Activated CD8-positive, alpha-beta memory T cell treated with anti-CD3 and anti-CD28 coated beads, Interleukin-2, amount 50 U/mL, for 4 hours (primary cell): ENCODE data around the gene DDRGK1.
"Not testable (repeated sequence)": the region's sequence is repeated elsewhere in the genome, so short reads cannot be mapped to it uniquely, and the experiment has no call there.

ENCODE experiments used
- DNase-seq: peaks from one replicate; pipeline ENCODE4 v3.0.0-alpha.2; 2020

Gene DDRGK1

DNA sequence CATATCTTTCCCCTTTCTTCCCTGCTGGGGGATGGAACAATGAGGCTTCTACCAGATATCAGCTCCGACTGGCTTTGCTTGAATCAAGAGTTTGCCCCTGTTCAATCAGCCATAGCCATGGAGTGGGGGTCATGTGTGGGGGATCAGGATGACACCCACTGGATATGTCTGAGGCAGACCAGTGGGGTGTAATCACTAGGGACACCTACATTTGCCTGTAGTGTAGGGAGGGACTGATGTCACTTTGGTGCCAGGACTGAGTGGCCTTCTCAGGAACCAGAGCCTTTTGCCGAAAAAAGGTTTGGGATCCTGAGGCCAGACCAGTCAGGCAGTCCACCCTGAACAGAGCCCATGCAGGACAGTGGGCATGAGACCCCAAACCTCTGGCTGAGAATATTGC lies 5.9 kb upstream of the DDRGK1 start:
- no peak for DNase-seq

DNA sequence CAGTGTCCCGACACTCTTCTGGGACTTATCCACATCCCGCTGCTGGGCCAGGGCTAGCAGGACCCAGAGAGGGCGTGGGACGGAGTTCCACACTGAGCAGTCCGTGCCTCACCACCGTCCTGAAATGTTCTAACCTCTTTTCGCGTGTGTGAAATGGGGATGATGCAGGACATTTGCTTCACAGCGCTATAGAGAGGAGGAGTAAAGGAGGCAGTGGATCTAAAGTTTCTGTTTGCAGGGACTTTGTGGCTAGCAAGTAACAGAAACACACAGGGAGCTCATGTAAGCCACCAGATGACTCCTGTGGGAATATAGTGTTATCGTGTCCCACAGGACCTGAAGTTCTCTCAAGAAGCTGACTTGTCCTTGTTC lies 5.5 kb upstream of the DDRGK1 start:
- no peak for DNase-seq

DNA sequence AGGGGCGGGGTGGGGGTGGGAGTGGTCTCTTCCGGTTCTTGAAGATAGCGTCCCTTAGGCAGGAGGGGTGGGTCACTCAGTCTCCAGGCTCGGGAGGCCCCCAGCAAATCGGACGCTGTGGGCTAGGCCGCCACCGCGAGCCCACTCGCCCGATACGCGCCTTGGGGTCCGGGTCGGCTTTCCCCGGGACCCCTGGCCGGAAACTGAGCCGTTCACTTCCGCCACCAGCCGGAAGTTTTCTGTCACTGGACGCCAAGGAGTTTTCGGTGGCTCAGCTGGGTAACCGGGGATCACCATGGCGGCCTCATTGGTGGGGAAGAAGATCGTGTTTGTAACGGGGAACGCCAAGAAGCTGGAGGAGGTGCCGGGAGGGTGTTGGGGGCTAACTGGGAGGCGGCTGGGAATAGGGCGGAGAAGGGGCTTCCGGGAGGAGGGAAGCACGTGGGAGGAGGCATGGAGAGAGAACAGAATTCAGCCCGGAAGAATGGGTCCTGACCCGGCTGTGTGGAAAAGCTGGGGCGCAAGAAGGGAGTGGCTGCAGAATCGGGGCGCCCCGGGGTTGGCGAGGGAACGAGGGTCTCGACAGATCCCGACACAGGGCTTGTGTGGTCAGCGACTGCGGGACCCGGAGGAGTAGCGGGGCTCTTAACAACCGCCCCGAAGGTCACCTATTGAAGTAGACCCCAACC lies 4.9 kb upstream of the DDRGK1 start, which contains the start of gene ITPA:
Gene ITPA (plus strand): TSS at position 242 of the 689 bp plus-strand sequence. CDS start 54 bp downstream, at position 296.
- peak; percentile 60 for DNase-seq

DNA sequence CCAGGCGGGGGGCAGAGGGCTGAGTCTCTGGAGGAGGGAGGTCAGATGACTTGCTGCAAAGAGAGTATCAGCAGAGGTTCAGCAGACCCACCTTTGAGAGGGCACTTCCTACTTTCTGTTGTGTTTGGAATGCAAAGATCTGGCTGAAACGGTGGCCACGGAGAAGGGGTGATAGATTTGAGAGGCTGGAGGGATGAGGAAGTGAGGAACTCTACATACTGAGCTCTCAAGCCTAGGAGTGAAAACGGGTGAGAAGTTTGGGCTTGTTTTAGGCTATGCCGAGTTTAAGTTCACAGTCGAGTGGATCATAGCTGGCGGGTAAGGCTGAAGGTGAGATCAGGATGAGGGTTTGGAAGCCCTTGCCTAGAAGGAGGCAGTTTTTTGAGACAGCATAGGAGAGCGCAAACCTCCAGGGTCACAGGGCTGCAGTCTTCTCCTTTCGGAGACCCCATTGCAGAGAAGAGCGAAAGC lies 4.3 kb upstream of the DDRGK1 start:
- DNase-seq = no peak

DNA sequence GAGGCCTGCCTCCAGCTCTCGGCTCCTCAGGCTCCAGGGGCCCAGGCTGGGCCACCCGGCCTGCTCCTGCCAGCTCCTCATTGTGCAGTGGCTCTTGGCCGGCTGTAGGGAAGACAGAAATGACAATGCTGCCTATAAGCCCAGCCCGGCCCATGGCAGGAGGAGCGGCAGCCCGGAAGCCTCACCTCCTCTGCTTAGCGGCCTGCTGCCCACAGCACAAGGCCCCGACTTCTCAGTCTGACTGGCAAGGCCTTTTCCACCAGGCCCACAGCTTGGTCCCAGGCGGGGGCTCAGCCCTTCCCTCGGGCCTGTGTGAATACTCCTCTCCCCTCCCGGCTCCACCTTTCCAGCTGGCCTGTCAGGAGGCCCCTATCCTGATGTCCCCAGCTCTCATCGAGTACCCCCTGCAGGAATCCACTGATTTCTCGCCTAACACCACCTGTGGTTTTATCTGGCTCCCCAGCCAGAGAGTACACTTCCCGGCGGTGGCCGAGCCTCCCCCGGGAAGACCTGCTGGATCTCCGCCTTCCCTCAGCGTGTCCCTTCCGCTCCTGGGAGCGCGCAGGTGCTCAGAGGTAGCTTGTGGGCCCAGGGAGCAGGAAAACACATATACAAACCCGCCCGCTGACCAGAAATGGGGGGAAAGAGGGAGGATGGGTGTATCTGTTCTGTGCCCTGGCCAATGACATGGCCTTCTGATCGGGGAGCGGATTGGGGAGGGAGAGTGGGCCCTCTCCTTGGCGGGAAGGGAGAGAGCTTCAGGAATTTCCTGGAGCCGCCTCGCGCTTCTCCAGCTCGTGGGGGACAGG lies 963 bp downstream of the DDRGK1 start:
- no peak for DNase-seq

DNA sequence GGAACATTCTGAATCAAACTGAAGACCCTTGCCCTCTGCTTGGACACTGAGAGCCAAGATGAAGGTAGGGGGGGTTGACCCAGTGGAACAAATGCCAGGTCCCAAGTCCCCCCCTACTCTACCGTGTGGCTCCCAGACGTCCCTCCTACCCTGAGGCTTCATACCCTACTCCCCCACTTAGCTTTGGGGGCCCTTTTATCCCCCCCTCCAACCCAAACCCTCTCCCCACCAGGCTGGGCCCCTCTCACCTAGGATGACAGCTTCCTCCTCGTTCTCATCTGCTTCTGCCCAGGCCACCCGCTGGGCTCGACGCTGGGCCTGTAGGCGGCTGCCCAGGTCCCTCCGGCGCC lies 1.5 kb downstream of the DDRGK1 start:
- DNase-seq = no peak

DNA sequence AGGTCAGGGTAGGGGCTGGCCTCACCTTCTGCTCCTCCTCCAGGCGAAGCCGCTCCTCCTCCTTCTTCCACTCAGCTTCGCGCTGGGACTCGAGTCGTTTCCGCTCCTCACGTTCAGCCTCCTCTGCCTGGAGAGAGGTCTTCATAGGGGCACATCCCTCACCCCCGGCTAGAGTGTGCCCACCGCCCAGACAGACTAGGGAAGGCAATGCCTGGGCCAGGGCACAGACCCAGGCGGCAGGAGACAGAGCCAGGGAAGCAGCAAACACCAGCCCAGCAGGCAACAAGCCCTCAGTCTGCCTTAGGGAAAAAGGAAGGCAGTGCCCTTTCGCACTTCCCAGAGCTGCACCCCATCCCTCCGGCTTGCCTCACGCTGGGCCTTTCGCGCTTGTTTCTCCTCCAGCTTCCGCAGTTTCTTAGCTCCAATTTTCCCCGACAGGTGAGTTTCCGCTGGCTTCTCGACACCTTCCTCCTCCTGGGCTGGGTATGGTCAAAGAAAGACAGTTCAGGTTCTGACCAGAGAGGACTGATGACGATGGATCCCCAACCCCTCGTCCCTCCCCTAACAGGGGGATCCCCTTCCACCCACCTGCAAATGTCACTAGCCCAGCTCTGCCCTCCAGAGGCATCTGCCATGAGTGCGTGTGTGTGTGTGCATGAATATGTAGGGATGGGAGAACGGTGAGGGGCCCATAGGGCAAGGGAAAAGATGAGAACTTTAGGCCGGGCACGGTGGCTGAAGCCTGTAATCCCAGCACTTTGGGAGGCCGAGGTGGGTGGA lies 4.3 kb downstream of the DDRGK1 start:
- no peak for DNase-seq

DNA sequence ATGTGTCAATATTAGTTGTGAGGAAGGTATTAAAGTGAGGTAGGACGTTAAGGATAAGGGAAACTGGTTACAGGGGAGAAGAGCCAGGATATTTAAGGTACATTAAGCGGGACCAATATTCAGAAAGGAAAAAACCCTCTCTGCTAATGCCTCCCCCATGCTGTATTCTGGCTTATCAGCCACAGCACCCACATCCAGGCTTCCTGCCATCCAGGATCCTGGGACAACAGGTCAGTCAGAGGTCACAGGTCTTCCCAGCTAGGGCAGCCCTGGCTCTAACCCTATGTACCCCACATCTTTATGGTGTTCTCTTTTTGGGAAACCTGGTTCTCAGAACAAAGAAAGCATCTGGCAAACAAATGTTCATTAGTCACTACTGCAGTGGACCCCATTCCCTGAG lies 5.3 kb downstream of the DDRGK1 start:
- no peak for DNase-seq

DNA sequence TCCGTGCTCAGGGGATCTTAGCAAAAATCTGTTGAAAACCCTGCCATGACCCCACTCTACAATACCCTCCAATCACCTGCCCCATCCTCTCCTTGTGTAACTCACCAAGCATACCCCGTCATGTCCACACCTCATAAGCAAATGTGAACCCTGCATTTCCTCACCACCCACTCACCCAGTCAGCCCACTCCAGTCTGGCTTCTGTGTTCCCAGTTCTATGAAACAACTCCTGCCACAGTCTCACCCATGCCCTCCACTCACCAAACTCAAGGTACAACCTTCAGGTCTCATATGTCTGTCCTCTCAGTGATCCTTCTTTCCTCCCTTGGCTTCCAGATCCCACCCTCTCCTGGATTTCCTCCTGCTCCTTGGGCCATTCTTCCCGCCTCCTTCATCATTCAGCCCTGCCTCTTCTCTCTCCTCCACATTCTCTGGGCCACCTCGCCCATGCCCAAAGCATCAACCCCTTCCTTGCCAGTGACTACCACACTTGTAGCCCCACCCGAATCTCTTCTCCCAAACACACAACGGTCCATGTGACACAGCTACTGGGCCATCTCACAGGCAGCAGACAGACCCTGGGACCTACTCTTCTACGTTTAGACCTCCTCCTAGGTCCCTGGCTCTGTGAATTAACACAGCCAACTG lies 8.8 kb downstream of the DDRGK1 start:
- no peak for DNase-seq

DNA sequence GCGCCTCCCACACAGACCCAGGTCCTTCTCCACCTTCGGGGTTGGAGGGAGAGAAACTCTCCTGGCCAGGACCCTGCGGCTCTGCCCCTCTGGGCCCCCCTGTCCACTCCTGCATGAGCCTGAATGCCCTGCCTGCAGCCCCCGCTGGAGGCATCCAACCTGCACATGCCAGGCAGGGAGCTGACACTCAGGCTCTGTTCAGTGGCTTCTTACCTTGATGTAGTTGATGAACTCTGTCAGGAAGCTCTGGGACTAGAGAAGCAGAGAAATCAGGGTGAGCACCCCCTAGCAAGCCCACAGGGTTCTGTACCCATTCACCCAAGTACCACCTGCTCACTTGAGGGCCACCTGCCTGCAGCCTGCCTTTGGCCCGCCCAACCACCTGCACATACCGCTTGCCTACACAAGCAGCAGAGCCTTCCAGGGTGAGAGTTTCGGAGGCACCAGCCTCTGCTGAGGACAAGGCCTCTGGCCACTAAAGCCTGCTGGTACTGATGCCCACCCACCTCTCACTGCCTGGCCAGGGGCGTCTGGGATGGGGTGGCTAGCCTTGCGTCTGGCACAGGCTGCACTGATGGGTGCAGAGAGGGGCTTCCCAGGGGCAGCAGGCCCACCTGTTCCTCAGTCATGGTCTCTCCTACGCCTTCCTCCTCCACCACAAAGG lies 9.7 kb downstream of the DDRGK1 start:
- no peak for DNase-seq

DNA sequence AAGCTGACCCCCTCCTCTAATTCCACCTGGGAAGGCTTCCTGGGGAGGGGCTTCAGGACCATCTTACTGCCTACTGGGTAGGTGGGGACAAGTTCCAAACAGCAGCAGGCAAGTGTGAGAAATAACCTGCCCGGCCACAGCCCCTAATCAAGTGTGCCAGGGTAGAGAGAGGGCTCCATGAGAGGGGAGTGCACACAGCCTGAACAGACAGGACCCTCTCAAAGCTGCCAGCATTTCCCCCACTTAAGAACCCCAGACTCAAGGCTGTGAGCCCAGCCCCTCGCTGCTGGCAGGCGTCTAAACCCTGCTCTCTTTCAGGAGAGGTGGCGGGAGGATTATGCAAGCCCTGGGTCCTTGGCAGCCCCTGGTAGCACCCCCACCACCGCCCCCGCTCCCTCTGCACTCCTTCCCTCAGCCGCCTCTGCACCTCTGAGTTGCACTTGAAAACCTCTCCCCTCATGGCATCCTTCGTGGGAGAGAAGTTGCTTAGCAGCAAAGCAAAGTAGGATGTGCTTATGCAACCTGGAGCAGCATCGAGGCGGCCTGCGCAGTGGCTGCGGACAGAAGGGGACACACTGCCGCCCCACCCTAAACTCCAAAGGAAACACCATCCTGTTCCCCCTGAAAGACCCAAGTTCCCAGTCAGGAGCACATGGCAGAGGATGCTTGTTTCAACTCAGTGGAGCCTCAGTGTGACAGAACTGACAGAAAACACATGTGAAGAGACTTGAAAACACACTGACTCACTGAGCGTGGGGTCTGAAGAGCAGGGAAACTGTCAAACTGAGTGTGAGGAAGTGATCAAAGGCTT lies 10.5 kb downstream of the DDRGK1 start:
- no peak for DNase-seq

DNA sequence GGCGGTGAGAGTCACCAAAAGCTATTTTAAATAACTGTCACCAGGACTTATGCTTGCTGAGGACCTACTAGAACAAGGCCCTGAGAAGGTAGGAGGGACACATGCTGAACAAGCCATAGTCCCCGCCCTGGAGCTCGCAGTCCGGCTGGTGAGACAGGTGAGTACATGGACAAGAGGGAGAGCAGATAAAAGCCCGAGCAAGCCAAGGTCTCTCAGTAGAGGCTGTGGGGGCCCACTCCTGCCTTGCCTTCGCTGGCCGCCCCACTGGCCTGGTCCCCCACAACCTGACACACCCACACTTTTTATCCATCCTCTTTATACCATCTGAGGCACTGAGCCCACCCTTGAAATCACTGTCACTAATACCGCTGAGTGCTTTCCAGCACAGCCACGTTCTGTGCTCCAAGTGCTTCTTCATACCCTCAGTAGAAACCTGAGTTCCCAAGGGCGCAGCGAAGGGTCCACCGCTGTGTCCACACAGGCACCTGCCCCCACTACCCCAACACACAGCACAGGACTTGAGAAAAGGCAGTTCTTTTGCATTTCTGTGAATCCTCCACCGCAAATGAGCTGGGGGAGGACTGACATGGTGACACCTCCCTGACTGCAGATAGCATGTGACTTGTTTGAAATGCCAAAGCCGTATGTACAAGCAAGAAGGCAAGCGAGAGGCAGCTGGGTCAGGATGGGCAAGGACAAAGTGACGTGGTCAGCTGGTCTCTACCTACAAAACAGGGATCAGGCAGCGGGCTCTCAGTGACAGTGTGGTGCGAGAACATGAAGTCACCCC lies 12.1 kb downstream of the DDRGK1 start:
- no peak for DNase-seq

DNA sequence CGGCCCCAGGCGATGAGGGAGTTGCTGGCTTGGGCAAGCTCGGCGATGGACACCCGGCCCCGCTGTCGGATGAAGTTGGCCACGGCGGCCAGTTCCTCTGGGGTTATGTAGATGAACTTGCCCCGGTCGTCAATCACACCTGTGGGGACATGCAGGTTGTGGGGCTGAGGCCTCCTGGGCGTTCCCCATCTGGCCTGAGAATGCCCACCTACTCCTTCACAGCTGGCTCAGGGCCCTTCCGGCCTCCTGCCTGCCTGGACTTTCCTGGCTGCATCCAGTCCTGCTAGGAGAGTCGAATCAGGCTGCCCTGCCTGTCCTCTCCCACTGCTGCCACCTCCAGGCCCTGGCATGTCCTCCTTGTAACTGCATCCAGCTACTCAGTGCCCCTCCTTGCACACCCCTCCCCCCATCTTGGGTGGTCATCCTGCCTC lies 13.8 kb downstream of the DDRGK1 start:
- no peak for DNase-seq

DNA sequence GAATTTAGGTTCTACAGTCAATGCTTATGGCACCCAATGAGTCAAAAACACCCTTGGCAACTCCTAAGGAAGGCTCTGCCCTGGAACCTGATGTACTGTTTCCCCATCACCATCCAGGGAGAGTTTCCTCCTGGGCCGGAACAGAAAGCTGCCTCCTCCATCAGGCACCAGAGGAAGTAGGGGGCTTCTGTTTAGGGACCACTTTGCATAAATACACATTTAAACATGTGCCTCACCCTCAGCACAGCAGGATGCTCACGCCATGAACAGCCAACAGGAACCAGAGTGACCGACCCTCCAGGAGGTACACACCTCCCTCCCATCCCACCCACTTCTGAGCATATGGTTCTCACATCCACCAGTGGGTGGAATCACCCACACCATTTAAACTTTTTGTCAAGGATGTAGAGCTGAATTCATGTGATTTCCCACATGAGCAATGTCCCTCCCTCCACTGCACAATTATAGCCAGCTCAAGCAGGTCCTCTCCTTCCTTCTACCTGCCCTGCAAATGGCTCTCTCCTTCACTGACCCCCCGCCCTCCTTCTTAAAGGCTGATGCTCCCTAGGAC lies 14.8 kb downstream of the DDRGK1 start:
- no peak for DNase-seq

DNA sequence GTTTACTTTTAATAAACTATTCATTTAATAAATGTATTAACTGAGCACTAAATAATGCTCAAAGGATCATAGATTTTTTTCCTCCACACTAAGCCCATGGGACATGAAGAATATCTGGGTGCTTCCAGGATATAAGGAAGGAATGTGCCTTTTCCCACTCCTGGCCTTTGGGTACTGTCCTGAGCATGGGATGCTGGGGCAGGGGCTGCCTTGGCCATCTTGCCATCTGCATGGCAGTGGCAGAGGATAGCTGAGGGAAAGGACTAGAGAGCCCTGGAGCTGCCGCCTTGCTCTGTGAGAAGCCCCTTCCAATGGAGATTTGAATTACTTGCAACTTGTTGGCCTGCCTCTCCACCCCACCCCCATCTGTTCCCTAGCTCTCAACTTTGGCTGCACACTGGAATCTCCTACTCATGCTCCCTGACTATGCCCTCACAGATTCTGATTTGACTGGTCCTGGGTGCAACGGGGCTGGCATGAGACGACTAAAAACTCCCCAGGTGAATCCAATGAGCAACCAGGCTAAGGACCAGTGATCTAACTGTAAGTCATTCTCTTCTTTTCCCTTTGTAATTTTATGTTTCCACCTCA lies 15.6 kb downstream of the DDRGK1 start:
- DNase-seq = no peak

DNA sequence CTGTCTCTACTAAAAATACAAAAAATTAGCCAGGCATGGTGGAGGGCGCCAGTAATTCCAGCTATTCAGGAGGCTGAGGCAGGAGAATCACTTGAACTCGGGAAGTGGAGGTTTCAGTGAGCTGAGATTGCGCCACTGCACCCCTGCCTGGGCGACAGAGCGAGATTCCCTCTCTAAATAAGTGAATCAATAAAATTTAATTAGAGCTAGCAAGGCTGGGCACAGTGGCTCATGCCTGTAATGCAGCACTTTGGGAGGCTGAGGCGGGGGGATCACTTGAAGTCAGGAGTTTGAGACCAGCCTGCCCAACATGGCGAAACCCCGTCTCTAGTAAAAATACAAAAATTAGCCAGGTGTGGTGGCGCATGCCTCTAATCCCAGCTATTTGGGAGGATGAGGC lies 16.6 kb downstream of the DDRGK1 start:
- DNase-seq = not testable (repeated sequence)

DNA sequence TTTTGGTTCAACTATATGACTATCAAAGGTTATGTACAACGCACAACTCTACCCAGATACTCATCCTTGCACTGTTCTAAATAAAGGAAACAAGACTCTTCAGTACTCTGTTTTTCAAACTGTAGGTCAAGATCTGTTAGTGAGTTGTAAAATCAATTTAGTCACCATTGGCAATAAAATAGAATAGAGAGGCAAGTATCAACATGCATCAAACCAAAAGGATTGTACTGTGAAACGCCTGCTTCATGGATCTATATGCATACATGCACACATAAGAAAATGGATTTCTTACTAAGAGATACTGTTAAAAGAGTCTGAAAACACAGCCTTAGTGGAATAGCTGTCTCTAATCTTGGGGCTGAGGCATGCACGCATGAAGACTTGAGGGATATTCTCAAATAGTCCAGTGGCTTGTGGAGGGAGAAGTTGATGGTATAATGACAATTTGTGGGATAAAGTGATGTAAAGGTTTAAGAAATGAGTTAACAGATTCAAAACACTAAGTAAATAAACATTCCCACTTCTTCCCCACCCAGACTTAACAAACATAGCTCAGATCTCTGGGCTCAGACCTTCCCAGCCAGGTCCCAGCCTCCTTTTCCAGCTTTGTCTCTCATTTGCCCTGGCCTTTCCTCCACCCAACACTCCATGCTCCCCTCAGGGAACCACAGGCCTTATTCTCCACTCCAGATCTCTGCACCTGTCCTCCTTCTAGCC lies 20.4 kb downstream of the DDRGK1 start:
- DNase-seq = no peak

DNA sequence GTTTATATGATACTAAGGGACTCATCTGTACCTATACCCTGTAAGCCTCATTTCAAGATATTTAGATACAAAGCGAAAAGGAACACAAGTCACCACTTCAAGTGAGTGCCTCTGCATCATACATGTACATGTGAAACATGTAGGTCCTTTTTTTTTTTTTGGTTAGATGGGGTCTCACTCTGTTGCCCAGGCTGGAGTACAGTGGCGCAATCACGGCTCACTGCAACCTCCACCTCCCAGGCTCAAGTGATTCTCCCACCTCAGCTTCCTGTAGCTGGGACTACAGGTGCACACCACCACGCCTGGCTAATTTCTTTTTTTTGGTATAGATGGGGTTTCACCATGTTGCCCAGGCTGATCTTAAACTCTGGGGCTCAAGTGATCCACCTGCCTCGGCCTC lies 22.1 kb downstream of the DDRGK1 start:
- DNase-seq = not testable (repeated sequence)

DNA sequence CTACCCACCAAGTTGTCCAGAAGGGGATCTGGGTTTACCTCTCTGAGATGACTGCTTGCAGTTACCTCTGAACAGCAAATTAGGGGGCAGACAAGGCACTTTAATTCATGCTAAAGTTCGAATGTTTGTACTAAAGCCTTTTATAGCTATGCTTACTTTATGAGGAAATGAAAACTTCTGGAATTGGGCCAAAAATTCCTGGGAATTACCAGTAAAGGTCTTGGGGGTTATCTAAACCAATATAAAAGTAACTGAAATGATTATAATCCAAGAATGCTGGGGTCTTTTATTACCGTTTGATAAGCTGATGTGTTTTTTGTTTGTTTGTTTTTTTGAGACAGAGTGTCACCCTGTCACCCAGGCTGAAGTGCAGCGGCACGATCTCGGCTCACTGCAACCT lies 23.2 kb downstream of the DDRGK1 start:
- no peak for DNase-seq
